ENCODE data around the gene CTNNBL1.

CTNNBL1 gene

GRCh38 chr20:37837924-37838323 is 144.1 kb downstream of the CTNNBL1 start:
- Histone ChIP-seq H4K91ac (ENCODE audit: low read depth, low read length) (no peak overlapping the region), H3K36me3 (ENCODE audit: control insufficient read depth in 1 of 2, insufficient read depth in 2 of 2, low read length in 2 of 2) (peaks cover 4 to 10% of the 10 kb centered on the region in 2 experiments)

GRCh38 chr20:37838769-37839431 is 145.1 kb downstream of the CTNNBL1 start:
- Histone ChIP-seq H2AFZ (ENCODE audit: insufficient read depth, low read length, poor library complexity) (no peak overlapping the region), H2BK12ac (ENCODE audit: low read length) (no peak overlapping the region), H3K14ac (ENCODE audit: low read length) (no peak overlapping the region), H3K9me3 (ENCODE audit: insufficient read depth, low read depth, low read length) (no peaks in the 10 kb centered on the region), H2AK5ac (ENCODE audit: low read length) (no peak overlapping the region), H4K8ac (ENCODE audit: low read depth, low read length) (no peak overlapping the region), H3K27ac (ENCODE audit: low read depth, low read length) (peak overlapping the region; percentile 64), H2BK5ac (ENCODE audit: low read depth, low read length, poor library complexity) (peak overlapping the region; percentile 61), H4K12ac (ENCODE audit: low read depth, low read length) (no peak overlapping the region), H3K9ac (ENCODE audit: low read length) (no peak overlapping the region), H3K23ac (ENCODE audit: low read length) (no peak overlapping the region), H3K36me3 (ENCODE audit: control insufficient read depth in 1 of 2, insufficient read depth in 2 of 2, low read length in 2 of 2) (peaks cover 4 to 10% of the 10 kb centered on the region in 2 experiments), H3K4me1 (ENCODE audit: control insufficient read depth in 1 of 2, insufficient read depth in 2 of 2, low read length in 2 of 2) (peaks cover 13% of the 10 kb centered on the region in 2 experiments), H4K91ac (ENCODE audit: low read depth, low read length) (no peak overlapping the region), H3K18ac (ENCODE audit: low read length) (no peak overlapping the region), H2BK120ac (ENCODE audit: insufficient read depth, low read length, poor library complexity) (no peak overlapping the region), H3K4ac (ENCODE audit: low read depth, low read length) (no peak overlapping the region), H3K27me3 (ENCODE audit: insufficient read depth, low read length) (no peaks in the 10 kb centered on the region), H3K4me2 (ENCODE audit: low read length) (no peak overlapping the region), H3K79me1 (ENCODE audit: low read length) (peaks cover 11% of the 10 kb centered on the region), H3K79me2 (ENCODE audit: control insufficient read depth, insufficient read depth, low read length, poor library complexity) (no peaks in the 10 kb centered on the region), H3K4me3 (ENCODE audit: low read depth, low read length) (no peak overlapping the region)
- peak in 1 of 2 donors; percentile 43 for DNase-seq
- no CpG with 5 or more reads among the region's 6 CpGs for WGBS (ENCODE audit: extremely low coverage, insufficient coverage, insufficient read length)

More at GRCh38 chr20:37837924-37838323, 144.1 kb downstream of the CTNNBL1 start:
- Histone ChIP-seq H3K79me1 (ENCODE audit: low read length) (peaks cover 11% of the 10 kb centered on the region), H4K8ac (ENCODE audit: low read depth, low read length) (no peak overlapping the region), H3K4me1 (ENCODE audit: control insufficient read depth in 1 of 2, insufficient read depth in 2 of 2, low read length in 2 of 2) (peaks cover 18 to 19% of the 10 kb centered on the region in 2 experiments), H3K27ac (ENCODE audit: low read depth, low read length) (peak overlapping the region; percentile 64), H3K4me2 (ENCODE audit: low read length) (no peak overlapping the region), H3K14ac (ENCODE audit: low read length) (no peak overlapping the region), H3K27me3 (ENCODE audit: insufficient read depth, low read length) (no peaks in the 10 kb centered on the region), H3K4me3 (ENCODE audit: low read depth, low read length) (no peak overlapping the region), H3K9me3 (ENCODE audit: insufficient read depth, low read depth, low read length) (no peaks in the 10 kb centered on the region), H3K23ac (ENCODE audit: low read length) (no peak overlapping the region), H2AK5ac (ENCODE audit: low read length) (no peak overlapping the region), H2AFZ (ENCODE audit: insufficient read depth, low read length, poor library complexity) (no peak overlapping the region), H3K9ac (ENCODE audit: low read length) (no peak overlapping the region), H2BK5ac (ENCODE audit: low read depth, low read length, poor library complexity) (no peak overlapping the region), H2BK120ac (ENCODE audit: insufficient read depth, low read length, poor library complexity) (no peak overlapping the region), H2BK12ac (ENCODE audit: low read length) (no peak overlapping the region), H3K4ac (ENCODE audit: low read depth, low read length) (no peak overlapping the region), H3K18ac (ENCODE audit: low read length) (no peak overlapping the region), H3K79me2 (ENCODE audit: control insufficient read depth, insufficient read depth, low read length, poor library complexity) (no peaks in the 10 kb centered on the region), H4K12ac (ENCODE audit: low read depth, low read length) (no peak overlapping the region)
- no CpG with 5 or more reads among the region's 8 CpGs for WGBS (ENCODE audit: extremely low coverage, insufficient coverage, insufficient read length)
- peak in 1 of 2 donors; percentile 12 for DNase-seq

- Histone ChIP-seq H2AK5ac (ENCODE audit: low read length) (no peak overlapping the region), H2AFZ (ENCODE audit: insufficient read depth, low read length, poor library complexity) (no peak overlapping the region), H3K4me1 (ENCODE audit: control insufficient read depth in 1 of 2, insufficient read depth in 2 of 2, low read length in 2 of 2) (peaks cover 13% of the 10 kb centered on the region in 2 experiments), H3K79me1 (ENCODE audit: low read length) (peaks cover 11% of the 10 kb centered on the region), H3K27me3 (ENCODE audit: insufficient read depth, low read length) (no peaks in the 10 kb centered on the region), H3K18ac (ENCODE audit: low read length) (no peak overlapping the region), H3K4me2 (ENCODE audit: low read length) (no peak overlapping the region), H3K9ac (ENCODE audit: low read length) (no peak overlapping the region), H3K4ac (ENCODE audit: low read depth, low read length) (no peak overlapping the region), H4K12ac (ENCODE audit: low read depth, low read length) (no peak overlapping the region), H3K36me3 (ENCODE audit: control insufficient read depth in 1 of 2, insufficient read depth in 2 of 2, low read length in 2 of 2) (peaks cover 4 to 10% of the 10 kb centered on the region in 2 experiments), H3K4me3 (ENCODE audit: low read depth, low read length) (no peak overlapping the region), H4K8ac (ENCODE audit: low read depth, low read length) (no peak overlapping the region), H2BK120ac (ENCODE audit: insufficient read depth, low read length, poor library complexity) (no peak overlapping the region), H3K9me3 (ENCODE audit: insufficient read depth, low read depth, low read length) (no peaks in the 10 kb centered on the region), H2BK5ac (ENCODE audit: low read depth, low read length, poor library complexity) (no peak overlapping the region), H4K91ac (ENCODE audit: low read depth, low read length) (no peak overlapping the region), H3K23ac (ENCODE audit: low read length) (no peak overlapping the region), H2BK12ac (ENCODE audit: low read length) (no peak overlapping the region), H3K27ac (ENCODE audit: low read depth, low read length) (no peak overlapping the region), H3K79me2 (ENCODE audit: control insufficient read depth, insufficient read depth, low read length, poor library complexity) (no peaks in the 10 kb centered on the region), H3K14ac (ENCODE audit: low read length) (no peak overlapping the region)
- WGBS (ENCODE audit: extremely low coverage, insufficient coverage, insufficient read length): no CpG with 5 or more reads among the region's 3 CpGs
- DNase-seq: no peak
Measured at GRCh38 chr20:37839432-37839827, 145.6 kb downstream of the CTNNBL1 start.

- no peak overlapping the region for H3K27ac ChIP-seq (ENCODE audit: low read depth, low read length)
- DNase-seq: no peak
- H3K9me3 ChIP-seq (ENCODE audit: insufficient read depth, low read depth, low read length): no peaks in the 10 kb centered on the region
- no peak overlapping the region for H2AFZ ChIP-seq (ENCODE audit: insufficient read depth, low read length, poor library complexity)
- H4K91ac ChIP-seq (ENCODE audit: low read depth, low read length): peak overlapping the region; percentile 22
- no peak overlapping the region for H3K4ac ChIP-seq (ENCODE audit: low read depth, low read length)
- no peaks in the 10 kb centered on the region for H3K27me3 ChIP-seq (ENCODE audit: insufficient read depth, low read length)
- no peak overlapping the region for H3K23ac ChIP-seq (ENCODE audit: low read length)
- no peak overlapping the region for H3K9ac ChIP-seq (ENCODE audit: low read length)
- no peak overlapping the region for H2BK5ac ChIP-seq (ENCODE audit: low read depth, low read length, poor library complexity)
- H4K12ac ChIP-seq (ENCODE audit: low read depth, low read length): no peak overlapping the region
- H2BK12ac ChIP-seq (ENCODE audit: low read length): no peak overlapping the region
- H3K79me2 ChIP-seq (ENCODE audit: control insufficient read depth, insufficient read depth, low read length, poor library complexity): no peaks in the 10 kb centered on the region
- H3K4me3 ChIP-seq (ENCODE audit: low read depth, low read length): no peak overlapping the region
- WGBS (ENCODE audit: extremely low coverage, insufficient coverage, insufficient read length): no CpG with 5 or more reads among the region's 7 CpGs
- peak overlapping the region; percentile 36 for H2AK5ac ChIP-seq (ENCODE audit: low read length)
- no peak overlapping the region for H2BK120ac ChIP-seq (ENCODE audit: insufficient read depth, low read length, poor library complexity)
- H3K18ac ChIP-seq (ENCODE audit: low read length): no peak overlapping the region
- H3K36me3 ChIP-seq (ENCODE audit: control insufficient read depth in 1 of 2, insufficient read depth in 2 of 2, low read length in 2 of 2): peaks cover 4 to 10% of the 10 kb centered on the region in 2 experiments
- H3K4me1 ChIP-seq (ENCODE audit: control insufficient read depth in 1 of 2, insufficient read depth in 2 of 2, low read length in 2 of 2): peaks cover 13% of the 10 kb centered on the region in 2 experiments
- H3K14ac ChIP-seq (ENCODE audit: low read length): no peak overlapping the region
- H3K79me1 ChIP-seq (ENCODE audit: low read length): peaks cover 11% of the 10 kb centered on the region
- no peak overlapping the region for H4K8ac ChIP-seq (ENCODE audit: low read depth, low read length)
- no peak overlapping the region for H3K4me2 ChIP-seq (ENCODE audit: low read length)
Measured at GRCh38 chr20:37839955-37840354, 146.1 kb downstream of the CTNNBL1 start.
